DND-41 (cell line): ENCODE data around the gene BUD31.

Experiments
- EZH2 ChIP-seq: IDR thresholded peaks from 3 replicates; pipeline ENCODE4 v1.6.1; 2012; ENCODE audit warnings: borderline replicate concordance, low read depth, mild to moderate bottlenecking, moderate library complexity, low read length, inconsistent platforms; ENCODE audit not compliant: severe bottlenecking
- TF ChIP-seq, protein P1 (sequence below): IDR thresholded peaks from 2 replicates; pipeline ENCODE4 v1.5.1; 2012; ENCODE audit warnings: borderline replicate concordance, low read length, moderate library complexity, mild to moderate bottlenecking; ENCODE audit not compliant: poor library complexity, severe bottlenecking; ENCODE audit errors: extremely low read depth

DNA sequence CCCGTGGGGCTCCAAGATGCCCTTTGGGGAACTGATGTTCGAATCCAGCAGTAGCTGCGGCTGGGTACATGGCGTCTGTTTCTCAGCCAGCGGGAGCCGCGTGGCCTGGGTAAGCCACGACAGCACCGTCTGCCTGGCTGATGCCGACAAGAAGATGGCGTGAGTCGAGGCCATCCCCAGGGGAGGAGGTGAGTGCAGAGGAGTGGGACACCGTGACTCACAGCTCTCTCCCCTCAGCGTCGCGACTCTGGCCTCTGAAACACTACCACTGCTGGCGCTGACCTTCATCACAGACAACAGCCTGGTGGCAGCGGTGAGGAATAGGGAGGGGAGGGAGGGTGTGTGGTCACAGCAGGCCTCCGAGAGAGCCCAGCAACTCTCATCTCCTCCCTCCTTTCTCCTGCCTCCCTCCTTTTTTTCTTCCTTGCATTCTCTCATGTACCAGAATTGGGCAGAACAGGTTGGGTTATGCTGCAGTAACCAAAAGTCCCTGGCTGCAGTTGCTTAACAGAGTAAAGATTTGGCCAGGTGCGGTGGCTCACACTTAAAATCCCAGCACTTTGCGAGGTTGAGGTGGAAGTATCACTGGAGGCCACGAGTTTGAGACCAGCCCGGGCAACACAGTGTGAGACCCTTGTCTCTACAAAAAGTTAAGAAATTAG lies 17.7 kb upstream of the BUD31 start:
- TF ChIP-seq, protein P1, sequence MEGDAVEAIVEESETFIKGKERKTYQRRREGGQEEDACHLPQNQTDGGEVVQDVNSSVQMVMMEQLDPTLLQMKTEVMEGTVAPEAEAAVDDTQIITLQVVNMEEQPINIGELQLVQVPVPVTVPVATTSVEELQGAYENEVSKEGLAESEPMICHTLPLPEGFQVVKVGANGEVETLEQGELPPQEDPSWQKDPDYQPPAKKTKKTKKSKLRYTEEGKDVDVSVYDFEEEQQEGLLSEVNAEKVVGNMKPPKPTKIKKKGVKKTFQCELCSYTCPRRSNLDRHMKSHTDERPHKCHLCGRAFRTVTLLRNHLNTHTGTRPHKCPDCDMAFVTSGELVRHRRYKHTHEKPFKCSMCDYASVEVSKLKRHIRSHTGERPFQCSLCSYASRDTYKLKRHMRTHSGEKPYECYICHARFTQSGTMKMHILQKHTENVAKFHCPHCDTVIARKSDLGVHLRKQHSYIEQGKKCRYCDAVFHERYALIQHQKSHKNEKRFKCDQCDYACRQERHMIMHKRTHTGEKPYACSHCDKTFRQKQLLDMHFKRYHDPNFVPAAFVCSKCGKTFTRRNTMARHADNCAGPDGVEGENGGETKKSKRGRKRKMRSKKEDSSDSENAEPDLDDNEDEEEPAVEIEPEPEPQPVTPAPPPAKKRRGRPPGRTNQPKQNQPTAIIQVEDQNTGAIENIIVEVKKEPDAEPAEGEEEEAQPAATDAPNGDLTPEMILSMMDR, result no peak
- no peak for TF ChIP-seq EZH2
